Fibroblast of lung (primary cell): ENCODE results near the gene SRGAP2. TPM values are rescaled to one million over a fixed set of nuclear protein-coding genes. Genes with fewer than 3 reads are reported as not detected.
A peak's percentile ranks its signal among the peaks of the same experiment; 100 is the strongest.
"Not testable (repeated sequence)": the region's sequence is repeated elsewhere in the genome, so short reads cannot be mapped to it uniquely, and the experiment has no call there.

Source experiments
- DNase-seq, 2 donors: peaks; one replicate each; pipeline versions ENCODE4 v3.0.0 to v3.0.0-alpha.2; 2010; ENCODE audit warnings: low read depth in 2 of 2
- H2AFZ ChIP-seq: 2 replicates; pipeline ENCODE4 v1.5.1; 2012; ENCODE audit warnings: low read length, control low read depth, inconsistent platforms
- H3K27ac ChIP-seq: 2 replicates; pipeline ENCODE4 v1.5.1; 2011; ENCODE audit warnings: low read length, control low read depth; ENCODE audit not compliant: insufficient read depth
- H3K27me3 ChIP-seq: 2 replicates; pipeline ENCODE4 v1.5.1; 2011; ENCODE audit warnings: mild to moderate bottlenecking, low read length; ENCODE audit not compliant: control insufficient read depth, insufficient read depth
- H3K36me3 ChIP-seq: 2 replicates; pipeline ENCODE4 v1.5.1; 2011; ENCODE audit warnings: low read length; ENCODE audit not compliant: control insufficient read depth, insufficient read depth
- H3K4me1 ChIP-seq: 2 replicates; pipeline ENCODE4 v1.5.1; 2011; ENCODE audit warnings: low read length; ENCODE audit not compliant: control insufficient read depth, insufficient read depth; ENCODE audit errors: extremely low read depth
- H3K4me2 ChIP-seq: 2 replicates; pipeline ENCODE4 v1.5.1; 2011; ENCODE audit warnings: low read length, control low read depth; ENCODE audit not compliant: insufficient read depth; ENCODE audit errors: extremely low read depth
- H3K4me3 ChIP-seq, 4 experiments: fragments of 200-600 bp in 1 of 4; sonication (generic) in 1 of 4; replicated peaks in 1 of 4; 2 replicates each; pipeline ENCODE4 v1.5.1; 2011 to 2016; ENCODE audit warnings: low read length in 4 of 4, low read depth in 3 of 4, mild to moderate bottlenecking in 3 of 4, control low read depth in 2 of 4, inconsistent platforms in 1 of 4, mixed read lengths in 1 of 4; ENCODE audit not compliant: insufficient read depth in 1 of 4; ENCODE audit errors: control extremely low read depth in 1 of 4
- H3K79me2 ChIP-seq: 2 replicates; pipeline ENCODE4 v1.5.1; 2012; ENCODE audit warnings: mild to moderate bottlenecking, low read length, inconsistent platforms; ENCODE audit not compliant: control insufficient read depth, insufficient read depth
- H3K9ac ChIP-seq: 2 replicates; pipeline ENCODE4 v1.5.1; 2011; ENCODE audit warnings: mild to moderate bottlenecking, low read length, control low read depth; ENCODE audit not compliant: insufficient read depth
- H3K9me3 ChIP-seq: 2 replicates; pipeline ENCODE4 v1.5.1; 2012; ENCODE audit warnings: low read depth, low read length; ENCODE audit not compliant: control insufficient read depth, insufficient read depth
- H4K20me1 ChIP-seq: 2 replicates; pipeline ENCODE4 v1.5.1; 2011; ENCODE audit warnings: low read length; ENCODE audit not compliant: control insufficient read depth, insufficient read depth; ENCODE audit errors: extremely low read depth
- CTCF ChIP-seq, 2 donors: IDR thresholded peaks in 1 of 2; conservative IDR thresholded peaks in 1 of 2; 1 replicate in 1 of 2; 2 replicates in 1 of 2; pipeline ENCODE4 v1.5.1; 2011 to 2012; ENCODE audit warnings: low read length in 2 of 2, control low read depth in 1 of 2, inconsistent platforms in 1 of 2, low read depth in 1 of 2, mild to moderate bottlenecking in 1 of 2
- polyA plus RNA-seq, 2 donors: library from polyadenylated mRNA; depleted of rRNA in 1 of 2; stranded (reverse) in 1 of 2; unstranded in 1 of 2; fragments of >200 nt; gene quantifications; 2 replicates each; pipeline ENCODE4 v1.2.1, GENCODE V29; 2011 to 2012; ENCODE audit warnings: missing spikeins in 1 of 2
- total RNA-seq: library from RNA; depleted of rRNA; stranded (reverse); fragments of >200 nt; gene quantifications from 2 replicates; pipeline ENCODE4 v1.2.1, GENCODE V29; 2014

SRGAP2 gene
- total and polyA plus RNA-seq, 2 donors (not counting 1 experiment from before 2014, with no cell fraction given): 14.3 to 51.9 TPM

DNA sequence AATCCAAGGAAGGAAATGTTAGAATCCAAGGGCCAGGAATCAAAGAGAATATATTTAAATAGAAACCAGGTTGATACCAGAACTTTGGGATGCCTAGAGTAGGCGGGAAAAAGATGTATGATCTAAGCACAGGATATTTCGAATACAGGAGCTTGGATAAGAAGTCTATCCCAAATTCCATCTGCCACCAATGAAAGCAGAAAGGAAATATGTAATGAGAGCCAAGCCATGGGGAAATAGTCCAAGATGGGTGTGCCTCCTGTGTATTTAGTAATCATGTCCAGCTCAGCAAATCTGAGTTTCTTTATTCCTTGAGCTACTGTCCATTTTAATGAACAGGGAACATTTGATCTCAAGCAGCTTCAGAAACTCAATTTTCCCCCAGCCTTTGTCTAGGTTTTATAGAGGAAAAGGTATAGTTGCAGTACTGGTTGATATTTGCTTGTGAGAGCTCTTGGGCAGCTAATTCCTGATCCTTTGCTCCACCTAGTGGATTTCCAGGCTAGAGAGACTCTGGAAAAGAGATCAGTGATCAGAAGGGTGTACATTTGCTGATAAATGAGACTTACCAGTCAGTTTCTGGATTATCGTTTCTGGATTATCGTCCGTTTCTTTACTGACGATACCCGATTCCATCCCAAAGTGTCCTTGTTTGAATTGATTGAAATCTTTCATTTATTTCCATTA is 29.0 kb upstream of the SRGAP2 start:
- H3K4me3 ChIP-seq, H3K4me1 ChIP-seq, H3K27me3 ChIP-seq, H3K79me2 ChIP-seq, H3K9ac ChIP-seq, H4K20me1 ChIP-seq, H3K27ac ChIP-seq, H3K9me3 ChIP-seq, H3K4me2 ChIP-seq, H2AFZ ChIP-seq, H3K36me3 ChIP-seq: not testable (repeated sequence)
- DNase-seq: peak; percentile 20 to 32
- peak in 1 of 2 donors; percentile 26 for TF ChIP-seq CTCF (conservative IDR thresholded peaks at IDR 0.05 in 1 of 2, IDR thresholded peaks at IDR 0.05 in 1 of 2; ENCODE audit: low read depth in 1 of 2, low read length in 2 of 2)

- H3K4me1 ChIP-seq, H3K27ac ChIP-seq, H3K36me3 ChIP-seq, H3K9me3 ChIP-seq, H3K79me2 ChIP-seq, H3K4me3 ChIP-seq, H3K27me3 ChIP-seq, H3K4me2 ChIP-seq, H3K9ac ChIP-seq, H4K20me1 ChIP-seq, H2AFZ ChIP-seq: not testable (repeated sequence)
- TF ChIP-seq CTCF (conservative IDR thresholded peaks at IDR 0.05 in 1 of 2, IDR thresholded peaks at IDR 0.05 in 1 of 2; ENCODE audit: low read depth in 1 of 2, low read length in 2 of 2): peak; percentile 19 to 23
- peak; percentile 40 to 50 for DNase-seq
Observed at GRCh38 chr1:206175459-206176113, 27.8 kb upstream of the SRGAP2 start.

DNA sequence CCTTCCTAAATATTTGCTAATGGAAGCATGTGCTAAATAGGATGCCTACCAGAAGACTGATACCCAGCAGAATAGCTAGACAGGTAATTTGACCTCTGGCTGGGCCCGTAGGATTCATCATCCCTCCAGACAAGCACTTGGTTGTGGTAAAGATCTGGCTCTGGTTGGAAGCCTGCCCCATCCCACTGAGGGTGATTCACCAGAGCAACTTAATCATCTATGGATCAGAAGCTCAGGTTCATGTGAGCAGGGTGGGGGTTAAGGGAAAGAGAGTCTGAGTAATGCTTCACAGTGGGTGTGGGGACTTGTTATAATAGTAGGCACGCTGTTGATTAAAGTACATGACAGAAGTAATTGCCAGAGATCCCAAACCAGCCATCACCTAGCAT is 27.2 kb upstream of the SRGAP2 start:
- H3K36me3 ChIP-seq, H3K27me3 ChIP-seq, H3K4me1 ChIP-seq, H3K4me2 ChIP-seq, H3K27ac ChIP-seq, H3K9ac ChIP-seq, H3K9me3 ChIP-seq, H2AFZ ChIP-seq, H4K20me1 ChIP-seq, DNase-seq, H3K4me3 ChIP-seq, H3K79me2 ChIP-seq: not testable (repeated sequence)

GRCh38 chr1:206178061-206178989 is 25.0 kb upstream of the SRGAP2 start:
- H4K20me1 ChIP-seq, H3K27ac ChIP-seq, H3K4me2 ChIP-seq, H3K79me2 ChIP-seq, H3K4me1 ChIP-seq, H3K4me3 ChIP-seq, H3K36me3 ChIP-seq, H3K9me3 ChIP-seq, H2AFZ ChIP-seq, H3K27me3 ChIP-seq, H3K9ac ChIP-seq: not testable (repeated sequence)
- DNase-seq: peak; percentile 69 to 90

DNA sequence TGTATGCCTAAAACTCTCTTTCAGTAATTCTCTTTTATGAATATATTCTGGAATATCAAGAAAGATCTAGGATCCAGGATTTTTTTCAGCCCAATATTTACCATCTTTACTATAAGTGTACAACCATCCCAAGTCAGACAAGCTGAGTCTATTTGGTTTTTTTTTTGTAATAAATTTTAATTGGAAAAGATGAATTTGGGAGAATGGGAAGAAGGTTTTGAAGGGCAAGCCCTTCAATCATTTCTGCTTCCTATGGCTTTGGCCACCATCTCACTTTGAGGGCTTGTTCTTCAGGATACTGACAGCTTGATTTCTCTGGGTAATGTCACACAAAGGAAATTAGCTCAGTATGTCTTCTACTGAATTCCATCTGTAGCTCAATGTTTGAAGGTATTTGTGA is 23.7 kb upstream of the SRGAP2 start:
- H3K36me3 ChIP-seq, H3K4me1 ChIP-seq, H3K9me3 ChIP-seq, H3K4me2 ChIP-seq, H4K20me1 ChIP-seq, H3K9ac ChIP-seq, H2AFZ ChIP-seq, H3K27ac ChIP-seq, H3K79me2 ChIP-seq, DNase-seq, H3K27me3 ChIP-seq, H3K4me3 ChIP-seq: not testable (repeated sequence)
